GM20000 (cell line): ENCODE results near the gene BCL7B.
"Not testable (repeated sequence)": the region's sequence is repeated elsewhere in the genome, so short reads cannot be mapped to it uniquely, and the experiment has no call there.

Experiments
- DNase-seq: peaks from one replicate; pipeline ENCODE4 v3.0.0; 2012; ENCODE audit warnings: low spot score
- TF ChIP-seq, protein P1 (sequence below): IDR thresholded peaks from 2 replicates; pipeline ENCODE4 v1.5.1; 2012; ENCODE audit warnings: mild to moderate bottlenecking, control low read depth; ENCODE audit errors: extremely low read depth, missing control alignments

Gene BCL7B

DNA sequence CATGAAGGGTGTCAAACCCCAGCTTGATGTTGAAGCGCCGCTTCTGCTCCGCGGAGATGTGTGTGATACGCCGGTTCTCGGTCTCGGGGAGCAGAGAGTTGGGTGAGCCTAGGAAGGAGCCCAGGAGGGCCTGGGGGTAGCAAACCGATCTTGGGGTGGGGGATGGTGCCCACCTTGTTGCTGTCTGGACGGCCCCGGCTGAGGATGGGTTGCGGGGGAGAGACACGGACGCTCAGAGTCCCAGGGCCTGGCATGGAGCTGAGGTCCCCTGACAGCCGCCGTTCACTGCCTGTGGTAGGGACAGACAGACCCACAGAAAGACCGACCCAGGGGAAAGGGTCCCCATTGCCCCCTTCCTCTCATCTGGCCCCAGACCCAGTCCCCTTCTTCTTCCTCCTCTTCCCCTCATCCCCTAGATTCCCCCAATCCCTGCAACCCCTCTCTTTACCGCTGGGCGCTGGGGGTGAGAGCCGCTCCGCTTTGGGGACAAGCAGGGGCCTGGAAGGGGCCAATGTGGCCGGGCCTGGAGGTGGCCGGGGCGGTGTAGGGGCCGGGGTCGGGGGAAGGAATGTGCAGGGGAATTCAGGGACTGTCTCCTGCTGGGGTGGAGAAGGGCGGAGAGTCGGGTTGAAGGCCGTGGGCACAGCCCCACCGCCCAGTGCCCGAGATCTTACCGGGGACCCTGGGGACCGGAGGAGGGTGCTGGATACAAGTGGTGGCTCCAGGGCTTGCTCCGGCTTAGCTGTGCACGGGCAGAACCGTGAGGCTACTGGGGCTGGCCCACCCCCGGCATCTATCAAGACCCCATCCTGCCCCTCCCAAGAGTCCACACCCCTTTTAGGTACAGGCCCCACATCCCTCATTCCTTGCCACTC lies 38.9 kb upstream of the BCL7B start:
- no peak for DNase-seq
- TF ChIP-seq, protein P1, sequence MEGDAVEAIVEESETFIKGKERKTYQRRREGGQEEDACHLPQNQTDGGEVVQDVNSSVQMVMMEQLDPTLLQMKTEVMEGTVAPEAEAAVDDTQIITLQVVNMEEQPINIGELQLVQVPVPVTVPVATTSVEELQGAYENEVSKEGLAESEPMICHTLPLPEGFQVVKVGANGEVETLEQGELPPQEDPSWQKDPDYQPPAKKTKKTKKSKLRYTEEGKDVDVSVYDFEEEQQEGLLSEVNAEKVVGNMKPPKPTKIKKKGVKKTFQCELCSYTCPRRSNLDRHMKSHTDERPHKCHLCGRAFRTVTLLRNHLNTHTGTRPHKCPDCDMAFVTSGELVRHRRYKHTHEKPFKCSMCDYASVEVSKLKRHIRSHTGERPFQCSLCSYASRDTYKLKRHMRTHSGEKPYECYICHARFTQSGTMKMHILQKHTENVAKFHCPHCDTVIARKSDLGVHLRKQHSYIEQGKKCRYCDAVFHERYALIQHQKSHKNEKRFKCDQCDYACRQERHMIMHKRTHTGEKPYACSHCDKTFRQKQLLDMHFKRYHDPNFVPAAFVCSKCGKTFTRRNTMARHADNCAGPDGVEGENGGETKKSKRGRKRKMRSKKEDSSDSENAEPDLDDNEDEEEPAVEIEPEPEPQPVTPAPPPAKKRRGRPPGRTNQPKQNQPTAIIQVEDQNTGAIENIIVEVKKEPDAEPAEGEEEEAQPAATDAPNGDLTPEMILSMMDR = no peak

DNA sequence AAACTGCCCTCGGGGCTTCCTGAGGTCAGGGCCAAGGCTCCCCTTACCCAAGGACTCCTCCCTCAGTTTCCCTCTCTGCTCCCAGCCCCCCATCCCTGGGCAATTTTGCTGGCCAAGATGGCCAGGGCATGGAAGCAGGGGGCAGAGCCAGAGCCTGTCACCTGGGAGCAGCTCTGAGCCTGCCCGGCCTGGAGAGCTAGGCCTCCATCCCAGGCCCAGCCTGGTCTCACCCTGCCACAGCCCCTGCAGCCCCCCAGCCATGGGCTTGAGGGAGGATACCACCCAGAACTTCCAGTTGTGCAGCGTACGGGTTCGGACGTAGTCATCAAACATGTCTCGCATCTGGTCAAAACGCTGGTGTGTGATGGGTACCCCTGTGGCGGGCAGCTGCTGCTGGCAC lies 37.9 kb upstream of the BCL7B start:
- DNase-seq = no peak
- TF ChIP-seq, protein P1 = no peak

DNA sequence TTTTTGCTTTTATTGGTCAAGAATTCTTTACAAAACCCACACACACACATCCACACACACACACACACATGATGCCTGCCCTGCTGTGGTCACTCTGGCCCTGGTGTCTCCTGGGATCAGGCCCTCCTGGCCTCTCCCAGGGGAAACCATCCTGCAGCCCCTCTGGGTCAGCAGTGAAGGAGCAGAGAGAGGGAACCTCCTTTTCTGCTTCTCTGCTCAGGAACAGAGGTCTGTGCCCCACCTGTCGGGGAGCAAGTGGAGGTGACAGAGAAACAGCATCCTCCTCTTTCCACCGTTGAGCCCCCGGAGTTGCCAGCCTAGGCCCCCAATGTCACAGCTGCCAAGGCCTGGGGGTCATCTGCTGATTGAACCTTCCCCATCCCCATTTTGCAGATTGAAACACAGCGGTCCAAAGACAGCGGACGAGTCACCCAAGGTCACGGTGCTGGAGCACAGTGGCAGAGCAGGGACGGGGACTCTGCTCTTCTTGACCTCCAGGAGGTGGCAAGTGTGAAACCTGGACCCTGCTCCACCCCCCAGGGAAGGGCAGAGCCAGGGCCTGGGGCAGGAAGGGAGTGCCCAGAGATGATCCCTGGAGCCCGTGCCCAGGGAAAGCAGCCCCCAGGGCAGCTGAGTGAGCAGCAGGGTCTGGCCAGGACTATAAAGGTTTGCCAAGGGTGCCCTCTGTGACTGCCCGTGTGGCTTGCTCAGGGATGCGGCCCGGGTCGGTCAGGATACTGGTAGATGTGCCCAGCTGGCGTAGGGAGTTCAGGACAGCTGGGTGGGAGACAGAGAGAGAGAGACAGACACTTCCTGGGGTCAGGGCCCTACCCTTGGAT lies 35.9 kb upstream of the BCL7B start:
- TF ChIP-seq, protein P1 = no peak
- no peak for DNase-seq

DNA sequence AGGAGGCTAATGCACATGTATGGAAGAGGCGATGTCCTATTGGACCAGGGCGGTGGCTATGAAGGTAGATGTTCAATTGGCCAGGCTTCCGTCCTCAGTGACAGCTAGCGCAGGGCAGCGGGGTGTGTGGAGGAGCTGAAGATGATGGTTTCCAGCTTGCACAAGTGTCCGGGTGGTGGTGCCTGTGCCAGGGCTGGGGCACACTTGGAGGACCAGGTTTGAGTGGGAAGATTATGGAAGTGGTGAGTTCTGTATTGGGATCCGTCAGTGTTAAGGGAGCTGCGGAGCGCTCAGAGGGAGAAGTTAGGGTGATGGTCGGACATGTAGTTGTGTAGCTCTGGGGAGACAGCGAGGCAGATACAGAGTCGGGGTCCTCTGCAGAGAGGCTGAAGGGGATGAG lies 29.4 kb upstream of the BCL7B start:
- TF ChIP-seq, protein P1 = no peak
- DNase-seq = no peak

DNA sequence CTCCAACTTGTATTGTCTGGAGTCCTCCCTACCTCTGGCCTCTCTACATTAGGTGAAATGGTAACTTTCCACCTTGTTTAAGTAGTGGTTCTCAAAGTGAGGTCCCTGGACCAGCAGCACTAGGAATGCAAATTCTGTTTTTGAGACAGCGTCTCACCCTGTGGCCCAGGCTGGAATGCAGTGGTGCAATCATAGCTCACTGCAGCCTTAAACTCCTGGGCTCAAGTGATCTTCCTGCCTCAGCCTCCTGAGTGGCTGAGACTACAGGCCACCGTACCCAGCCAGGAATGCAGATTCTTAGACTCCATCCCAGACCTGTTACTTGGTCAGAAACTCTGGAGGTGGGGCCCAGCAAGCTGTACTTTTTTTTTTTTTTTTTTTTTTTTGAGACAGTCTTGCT lies 27.7 kb upstream of the BCL7B start:
- no peak for DNase-seq
- TF ChIP-seq, protein P1 = no peak

DNA sequence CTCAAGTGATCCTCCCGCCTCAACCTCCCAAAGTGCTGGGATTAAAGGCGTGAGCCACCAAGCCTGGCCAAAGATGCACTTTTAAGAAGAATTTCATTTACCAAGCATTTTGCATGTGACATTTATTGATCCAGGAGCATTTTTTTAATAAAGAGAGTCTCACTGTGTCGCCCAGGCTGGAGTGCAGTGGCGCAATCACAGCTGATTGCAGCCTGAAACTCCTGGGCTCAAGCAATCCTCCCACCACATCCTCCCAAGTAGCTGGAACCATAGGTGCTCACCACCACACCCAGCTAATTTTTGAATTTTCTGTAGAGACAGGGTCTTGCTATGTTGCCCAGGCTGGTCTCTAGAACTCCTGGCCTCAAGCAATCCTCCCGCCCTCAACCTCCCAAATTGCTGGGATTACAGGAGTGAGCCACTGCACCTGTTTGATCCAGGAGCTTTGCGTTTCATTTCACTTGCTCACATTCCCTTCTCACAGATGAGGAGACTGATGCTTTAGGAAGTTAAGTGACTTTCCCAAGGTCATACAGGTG lies 25.2 kb upstream of the BCL7B start:
- TF ChIP-seq, protein P1 = no peak
- DNase-seq = no peak

DNA sequence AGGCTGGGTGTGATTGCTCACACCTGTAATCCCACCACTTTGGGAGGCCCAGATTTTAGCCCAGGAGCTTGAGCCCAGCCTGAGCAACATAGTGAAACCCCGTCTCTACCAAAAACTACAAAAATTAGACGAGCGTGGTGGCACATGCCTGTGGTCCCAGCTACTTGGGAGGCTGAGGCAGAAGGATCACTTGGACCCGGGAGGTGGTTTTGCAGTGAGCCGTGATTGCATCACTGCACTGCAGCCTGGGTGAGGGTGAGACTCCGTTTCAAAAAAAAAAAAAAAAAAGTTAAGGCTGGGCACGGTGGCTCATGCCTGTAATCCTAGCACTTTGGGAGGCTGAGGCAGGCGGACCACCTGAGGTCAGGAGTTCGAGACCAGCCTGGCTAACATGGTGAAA lies 23.5 kb upstream of the BCL7B start:
- DNase-seq = not testable (repeated sequence)
